ENCODE measurements around the gene TEF.

Gene TEF

DNA sequence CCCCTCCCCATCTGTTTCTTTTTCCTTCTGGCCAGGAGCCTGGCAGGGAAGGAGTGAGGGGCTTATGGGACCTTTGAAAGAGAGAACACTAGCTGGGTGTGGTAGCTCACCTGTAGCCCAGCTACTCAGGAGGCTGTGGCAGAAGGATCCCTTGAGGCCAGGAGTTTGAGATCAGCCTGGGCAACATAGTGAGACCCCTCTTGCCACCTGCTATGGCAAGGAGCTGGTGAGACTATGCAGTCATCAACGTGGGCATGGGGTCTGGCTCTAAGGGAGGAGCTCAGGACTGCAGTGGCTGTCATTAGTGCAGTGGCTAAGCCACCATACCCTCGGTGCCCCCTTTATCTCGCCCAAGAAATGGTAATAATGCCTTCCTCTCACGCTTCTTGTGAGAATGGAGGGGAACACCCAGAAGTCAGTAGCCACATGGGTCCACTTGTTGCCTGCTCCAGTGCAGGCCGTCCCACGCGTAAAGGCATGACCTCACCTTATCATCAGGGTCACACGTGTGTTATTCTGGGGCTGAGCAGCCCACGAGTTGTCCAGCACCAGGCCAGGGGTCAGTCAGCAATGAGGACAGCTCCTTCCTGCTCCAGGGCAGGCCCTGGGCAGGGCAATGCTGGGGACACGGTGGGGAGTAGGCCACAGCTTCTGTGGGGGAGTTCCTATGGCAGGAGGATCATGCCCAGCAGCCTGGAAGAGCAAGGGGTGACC is 27.7 kb upstream of the TEF start:
- H3K4me3 ChIP-seq (ENCODE audit: low read depth, low read length) = no peak overlapping the region
- TF ChIP-seq, protein P1, sequence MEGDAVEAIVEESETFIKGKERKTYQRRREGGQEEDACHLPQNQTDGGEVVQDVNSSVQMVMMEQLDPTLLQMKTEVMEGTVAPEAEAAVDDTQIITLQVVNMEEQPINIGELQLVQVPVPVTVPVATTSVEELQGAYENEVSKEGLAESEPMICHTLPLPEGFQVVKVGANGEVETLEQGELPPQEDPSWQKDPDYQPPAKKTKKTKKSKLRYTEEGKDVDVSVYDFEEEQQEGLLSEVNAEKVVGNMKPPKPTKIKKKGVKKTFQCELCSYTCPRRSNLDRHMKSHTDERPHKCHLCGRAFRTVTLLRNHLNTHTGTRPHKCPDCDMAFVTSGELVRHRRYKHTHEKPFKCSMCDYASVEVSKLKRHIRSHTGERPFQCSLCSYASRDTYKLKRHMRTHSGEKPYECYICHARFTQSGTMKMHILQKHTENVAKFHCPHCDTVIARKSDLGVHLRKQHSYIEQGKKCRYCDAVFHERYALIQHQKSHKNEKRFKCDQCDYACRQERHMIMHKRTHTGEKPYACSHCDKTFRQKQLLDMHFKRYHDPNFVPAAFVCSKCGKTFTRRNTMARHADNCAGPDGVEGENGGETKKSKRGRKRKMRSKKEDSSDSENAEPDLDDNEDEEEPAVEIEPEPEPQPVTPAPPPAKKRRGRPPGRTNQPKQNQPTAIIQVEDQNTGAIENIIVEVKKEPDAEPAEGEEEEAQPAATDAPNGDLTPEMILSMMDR (IDR thresholded peaks at IDR 0.05; ENCODE audit: low read depth, low read length, missing control alignments) = no peak
- no peak for DNase-seq (ENCODE audit: low read depth)

DNA sequence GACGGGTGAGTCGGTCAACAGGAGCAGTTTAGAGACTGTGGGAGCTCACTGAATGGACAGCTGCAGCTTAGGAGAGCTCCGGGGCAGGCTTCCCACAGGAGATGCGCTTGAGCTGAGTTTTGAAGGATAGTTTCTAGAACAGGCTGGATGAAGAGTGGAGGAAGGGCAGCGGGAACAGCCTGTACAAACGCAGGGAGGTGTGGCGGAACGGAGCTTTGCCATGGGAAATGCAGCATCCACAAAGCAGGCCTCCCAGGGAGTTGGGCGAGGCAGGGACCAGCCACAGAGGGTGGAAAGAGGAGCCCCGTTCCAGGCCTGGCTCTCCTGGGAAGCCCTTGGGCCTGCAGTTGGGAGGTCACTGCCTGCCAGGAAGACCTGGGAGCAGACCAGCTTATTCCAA is 26.8 kb upstream of the TEF start:
- no peak for DNase-seq (ENCODE audit: low read depth)
- H3K4me3 ChIP-seq (ENCODE audit: low read depth, low read length) = no peak overlapping the region
- TF ChIP-seq, protein P1 (IDR thresholded peaks at IDR 0.05; ENCODE audit: low read depth, low read length, missing control alignments) = no peak

DNA sequence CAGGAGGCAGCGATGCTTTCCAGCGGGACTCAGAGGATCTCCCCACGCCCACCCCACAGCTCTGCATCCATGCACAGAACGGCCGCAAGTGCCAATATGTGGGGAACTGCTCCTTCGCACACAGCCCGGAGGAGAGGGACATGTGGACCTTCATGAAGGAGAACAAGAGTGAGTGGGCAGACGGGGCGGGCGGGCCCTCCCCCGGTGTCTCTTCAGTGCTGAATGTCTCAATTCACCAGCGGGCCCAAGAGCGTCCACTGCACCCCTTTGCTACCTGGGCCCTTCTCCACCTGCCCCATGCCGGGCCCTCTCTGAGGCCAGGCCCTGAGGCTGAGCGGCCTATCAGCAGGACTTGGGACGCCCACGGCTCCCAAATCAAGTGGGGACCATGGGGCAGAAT is 25.8 kb upstream of the TEF start:
- TF ChIP-seq, protein P1 (IDR thresholded peaks at IDR 0.05; ENCODE audit: low read depth, low read length, missing control alignments) = no peak
- no peak overlapping the region for H3K4me3 ChIP-seq (ENCODE audit: low read depth, low read length)
- DNase-seq (ENCODE audit: low read depth) = no peak

DNA sequence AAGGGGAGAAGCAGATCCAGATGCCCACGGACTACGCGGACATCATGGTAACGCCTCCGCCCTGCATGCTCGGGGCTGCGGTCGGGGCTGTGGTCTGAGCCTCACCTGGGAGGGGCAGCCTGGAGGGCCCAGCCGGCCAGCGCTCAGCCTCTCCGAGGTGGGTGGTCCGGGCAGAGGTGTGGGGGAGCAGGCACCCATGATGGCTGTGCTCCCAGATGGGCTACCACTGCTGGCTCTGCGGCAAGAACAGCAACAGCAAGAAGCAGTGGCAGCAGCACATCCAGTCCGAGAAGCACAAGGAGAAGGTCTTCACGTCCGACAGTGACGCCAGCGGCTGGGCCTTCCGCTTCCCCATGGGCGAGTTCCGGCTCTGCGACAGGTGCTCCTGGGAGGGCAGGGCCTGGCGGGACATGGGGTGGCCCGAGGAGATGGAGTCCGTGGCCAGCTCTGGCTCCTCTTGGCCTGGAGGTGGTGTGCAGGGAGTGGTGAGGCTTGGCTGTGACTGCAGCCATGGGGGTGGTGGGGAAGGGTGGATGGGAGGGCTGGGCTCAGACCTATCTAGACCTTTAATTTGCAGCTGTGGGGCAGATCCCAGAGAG is 25.2 kb upstream of the TEF start:
- TF ChIP-seq, protein P1 (IDR thresholded peaks at IDR 0.05; ENCODE audit: low read depth, low read length, missing control alignments) = no peak
- DNase-seq (ENCODE audit: low read depth) = no peak
- H3K4me3 ChIP-seq (ENCODE audit: low read depth, low read length) = no peak overlapping the region

DNA sequence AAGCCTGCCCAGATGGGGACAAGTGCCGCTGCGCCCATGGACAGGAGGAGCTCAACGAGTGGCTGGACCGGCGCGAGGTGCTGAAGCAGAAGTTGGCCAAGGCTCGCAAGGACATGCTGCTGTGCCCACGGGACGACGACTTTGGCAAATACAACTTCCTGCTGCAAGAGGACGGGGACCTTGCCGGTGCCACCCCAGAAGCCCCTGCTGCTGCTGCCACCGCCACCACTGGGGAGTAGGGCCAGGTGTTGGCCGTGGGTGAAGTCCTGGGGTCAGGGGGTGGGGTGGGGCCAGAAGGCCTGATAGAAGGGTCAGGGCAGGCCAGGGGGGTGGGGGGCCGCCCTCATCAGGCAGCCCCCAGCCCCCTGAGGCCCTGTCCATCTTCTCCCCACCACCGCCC is 24.6 kb upstream of the TEF start:
- TF ChIP-seq, protein P1 (IDR thresholded peaks at IDR 0.05; ENCODE audit: low read depth, low read length, missing control alignments) = no peak
- no peak overlapping the region for H3K4me3 ChIP-seq (ENCODE audit: low read depth, low read length)
- DNase-seq (ENCODE audit: low read depth) = no peak

DNA sequence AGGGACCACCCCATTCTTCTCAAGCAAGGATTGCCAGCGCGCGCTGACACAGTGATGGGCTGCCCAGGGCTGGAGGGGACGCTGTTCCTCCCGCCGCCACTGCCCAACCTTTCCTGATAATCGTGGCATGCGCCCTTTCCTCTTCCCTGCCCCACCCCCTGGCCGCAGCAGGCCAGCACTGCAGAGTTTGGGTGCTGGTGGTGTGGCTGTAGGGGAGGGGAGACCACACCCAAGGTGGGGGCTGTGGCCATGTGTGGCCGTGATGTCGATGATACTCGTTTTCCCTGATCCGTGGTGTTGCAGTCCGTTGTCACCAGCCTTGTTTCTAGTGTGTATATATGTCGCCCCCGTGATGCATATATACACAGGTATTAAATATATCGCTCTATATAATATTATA is 22.8 kb upstream of the TEF start:
- TF ChIP-seq, protein P1 (IDR thresholded peaks at IDR 0.05; ENCODE audit: low read depth, low read length, missing control alignments) = no peak
- no peak overlapping the region for H3K4me3 ChIP-seq (ENCODE audit: low read depth, low read length)
- DNase-seq (ENCODE audit: low read depth) = no peak

DNA sequence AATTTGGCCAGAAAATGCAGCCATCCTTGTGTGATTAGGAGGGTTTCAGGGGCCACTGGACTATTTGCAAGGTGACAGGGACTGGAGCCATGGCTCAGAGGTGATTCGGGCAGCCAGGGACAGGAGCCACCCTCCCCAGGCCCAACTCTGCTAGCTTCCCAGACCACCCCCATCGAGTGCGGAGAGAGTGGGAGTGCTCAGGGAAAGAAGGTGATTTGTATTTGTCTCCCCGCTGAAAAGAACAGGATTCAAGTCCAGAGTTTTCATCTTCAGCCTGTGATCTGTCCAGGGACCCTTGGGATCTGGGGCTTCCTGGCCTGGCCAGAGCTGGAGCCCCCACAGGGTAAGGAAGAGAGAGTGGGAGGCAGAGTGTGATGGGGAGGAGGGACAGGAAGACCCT is 22.4 kb upstream of the TEF start:
- no peak for DNase-seq (ENCODE audit: low read depth)
- TF ChIP-seq, protein P1 (IDR thresholded peaks at IDR 0.05; ENCODE audit: low read depth, low read length, missing control alignments) = no peak

More for the DNA sequence above, 22.4 kb upstream of the TEF start:
- no peak overlapping the region for H3K4me3 ChIP-seq (ENCODE audit: low read depth, low read length)
